Measurements from ENCODE around the gene FLVCR2.

GRCh38 chr14:75689012-75689411, 110.6 kb downstream of the FLVCR2 start:
- TF ChIP-seq CTCF (IDR thresholded peaks at IDR 0.05) (no peak), POLR2A (IDR thresholded peaks at IDR 0.05; ENCODE audit: low read depth) (no peak), POLR2AphosphoS5 (IDR thresholded peaks at IDR 0.05) (no peak), EP300 (IDR thresholded peaks at IDR 0.05) (no peak)
